Kidney capillary endothelial cell (primary cell): Measurements from ENCODE around the gene TACC2.
A peak's percentile ranks its signal among the peaks of the same experiment; 100 is the strongest.

Experiments
- DNase-seq: peaks from one replicate; pipeline ENCODE4 v3.0.0-alpha.2; 2018; ENCODE audit warnings: low spot score

Gene TACC2

GRCh38 chr10:122295451-122295809 lies 306.5 kb downstream of the TACC2 start:
- no peak for DNase-seq

GRCh38 chr10:122296363-122297120 lies 307.6 kb downstream of the TACC2 start:
- DNase-seq, result no peak

- DNase-seq, result no peak
Observed at GRCh38 chr10:122297583-122297982, 308.6 kb downstream of the TACC2 start.

- DNase-seq, result no peak
Observed at GRCh38 chr10:122298206-122298597, 309.2 kb downstream of the TACC2 start.

GRCh38 chr10:122298598-122299301 lies 309.8 kb downstream of the TACC2 start:
- peak; percentile 83 for DNase-seq

- no peak for DNase-seq
Observed at GRCh38 chr10:122299423-122300075, 310.6 kb downstream of the TACC2 start.

GRCh38 chr10:122301055-122301810 lies 312.3 kb downstream of the TACC2 start:
- DNase-seq, result no peak

- no peak for DNase-seq
Observed at GRCh38 chr10:122301811-122302115, 312.8 kb downstream of the TACC2 start.

GRCh38 chr10:122302315-122302714 lies 313.4 kb downstream of the TACC2 start:
- no peak for DNase-seq

GRCh38 chr10:122303271-122304053 lies 314.5 kb downstream of the TACC2 start:
- DNase-seq, result no peak
